ENCODE data around the gene ATP6V1G3.

DNA sequence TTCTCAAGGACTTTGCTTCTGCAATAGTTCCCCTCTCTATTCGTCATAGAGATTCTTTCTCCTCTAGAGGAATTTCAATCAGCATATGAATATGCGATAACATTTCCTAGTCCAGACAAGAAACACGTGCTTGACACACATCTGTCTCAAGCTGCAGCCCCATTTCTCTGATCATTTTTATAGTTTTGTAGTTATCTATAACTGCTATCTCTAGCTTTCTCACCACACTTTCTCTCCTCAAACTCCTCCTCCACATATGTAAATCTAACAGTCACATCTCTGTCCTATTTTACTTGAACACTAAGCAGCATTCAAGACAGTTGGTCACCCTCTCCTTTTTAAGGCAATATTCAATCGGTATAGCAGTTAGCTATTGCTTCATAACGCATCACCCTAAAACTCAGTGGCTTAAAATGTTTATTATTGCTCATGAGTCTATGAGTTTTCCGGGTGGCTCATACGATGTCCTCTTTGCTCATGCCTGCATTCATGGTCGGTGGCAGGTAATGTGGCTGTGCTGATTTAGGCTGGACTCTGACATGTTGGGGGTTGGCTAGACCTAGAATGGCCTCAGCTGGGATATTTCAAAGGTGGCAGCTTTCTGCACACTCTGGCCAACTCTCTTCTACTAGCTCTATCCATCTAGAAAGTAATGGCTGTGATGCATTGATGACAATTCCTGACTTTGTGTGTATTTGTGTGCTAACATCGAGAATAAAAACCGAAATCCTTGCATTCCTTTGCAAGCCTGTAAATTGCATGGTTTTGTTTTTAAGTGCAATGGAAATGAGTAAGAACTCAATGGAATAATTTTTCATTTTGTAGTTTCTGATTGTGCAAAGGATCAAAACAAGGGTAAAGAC lies 20.6 kb downstream of the ATP6V1G3 start:
- TF ChIP-seq, protein P1, sequence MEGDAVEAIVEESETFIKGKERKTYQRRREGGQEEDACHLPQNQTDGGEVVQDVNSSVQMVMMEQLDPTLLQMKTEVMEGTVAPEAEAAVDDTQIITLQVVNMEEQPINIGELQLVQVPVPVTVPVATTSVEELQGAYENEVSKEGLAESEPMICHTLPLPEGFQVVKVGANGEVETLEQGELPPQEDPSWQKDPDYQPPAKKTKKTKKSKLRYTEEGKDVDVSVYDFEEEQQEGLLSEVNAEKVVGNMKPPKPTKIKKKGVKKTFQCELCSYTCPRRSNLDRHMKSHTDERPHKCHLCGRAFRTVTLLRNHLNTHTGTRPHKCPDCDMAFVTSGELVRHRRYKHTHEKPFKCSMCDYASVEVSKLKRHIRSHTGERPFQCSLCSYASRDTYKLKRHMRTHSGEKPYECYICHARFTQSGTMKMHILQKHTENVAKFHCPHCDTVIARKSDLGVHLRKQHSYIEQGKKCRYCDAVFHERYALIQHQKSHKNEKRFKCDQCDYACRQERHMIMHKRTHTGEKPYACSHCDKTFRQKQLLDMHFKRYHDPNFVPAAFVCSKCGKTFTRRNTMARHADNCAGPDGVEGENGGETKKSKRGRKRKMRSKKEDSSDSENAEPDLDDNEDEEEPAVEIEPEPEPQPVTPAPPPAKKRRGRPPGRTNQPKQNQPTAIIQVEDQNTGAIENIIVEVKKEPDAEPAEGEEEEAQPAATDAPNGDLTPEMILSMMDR (IDR thresholded peaks at IDR 0.05; ENCODE audit: low read length) = no peak
- TF ChIP-seq EZH2 (IDR thresholded peaks at IDR 0.05; ENCODE audit: borderline replicate concordance, low read length) = no peak
